ENCODE data around the gene HES1. TPM values are rescaled to one million over a fixed set of nuclear protein-coding genes. Genes with fewer than 3 reads are reported as not detected.
A peak's percentile ranks its signal among the peaks of the same experiment; 100 is the strongest.

The HES1 gene
- total and polyA plus RNA-seq, 9 of the 15 experiments (the other 6 are each of a cell fraction or from before 2014, with no cell fraction given), result 3.4 to 37.0 (median 19.3) TPM

GRCh38 chr3:194098081-194098842 lies 37.7 kb upstream of the HES1 start (continued):
- TF ChIP-seq REST (IDR thresholded peaks at IDR 0.05; ENCODE audit: borderline replicate concordance) (peak; percentile 46), REST (CRISPR knock-in tag; IDR thresholded peaks at IDR 0.05; ENCODE audit: low read depth) (no peak), CXXC5 (CRISPR knock-in tag; IDR thresholded peaks at IDR 0.05) (no peak), HDAC6 (IDR thresholded peaks at IDR 0.05; ENCODE audit: low read depth, low read length) (no peak), GATA2 (CRISPR knock-in tag; IDR thresholded peaks at IDR 0.05) (no peak), CHD2 (IDR thresholded peaks at IDR 0.05; ENCODE audit: low read depth, low read length) (no peak), KLF16 (IDR thresholded peaks at IDR 0.05) (no peak), RREB1 (CRISPR knock-in tag; IDR thresholded peaks at IDR 0.05) (no peak), SUPT5H (IDR thresholded peaks at IDR 0.05) (no peak)
